Lower leg skin (tissue), 3 donors: ENCODE measurements around the gene RNPS1.

Source experiments
- POLR2A ChIP-seq, 2 donors: fragments of 450-650 bp; IDR thresholded peaks; one replicate each; pipeline ENCODE4 v1.6.1; 2016 to 2017; ENCODE audit warnings: antibody characterized with exemption in 2 of 2, mild to moderate bottlenecking in 1 of 2, moderate library complexity in 1 of 2
- TF ChIP-seq, protein P1 (sequence below), 3 donors: fragments of 450-650 bp; IDR thresholded peaks; one replicate each; pipeline ENCODE4 v1.5.1; 2016; ENCODE audit warnings: antibody characterized with exemption in 3 of 3, mild to moderate bottlenecking in 3 of 3, moderate library complexity in 2 of 3

DNA sequence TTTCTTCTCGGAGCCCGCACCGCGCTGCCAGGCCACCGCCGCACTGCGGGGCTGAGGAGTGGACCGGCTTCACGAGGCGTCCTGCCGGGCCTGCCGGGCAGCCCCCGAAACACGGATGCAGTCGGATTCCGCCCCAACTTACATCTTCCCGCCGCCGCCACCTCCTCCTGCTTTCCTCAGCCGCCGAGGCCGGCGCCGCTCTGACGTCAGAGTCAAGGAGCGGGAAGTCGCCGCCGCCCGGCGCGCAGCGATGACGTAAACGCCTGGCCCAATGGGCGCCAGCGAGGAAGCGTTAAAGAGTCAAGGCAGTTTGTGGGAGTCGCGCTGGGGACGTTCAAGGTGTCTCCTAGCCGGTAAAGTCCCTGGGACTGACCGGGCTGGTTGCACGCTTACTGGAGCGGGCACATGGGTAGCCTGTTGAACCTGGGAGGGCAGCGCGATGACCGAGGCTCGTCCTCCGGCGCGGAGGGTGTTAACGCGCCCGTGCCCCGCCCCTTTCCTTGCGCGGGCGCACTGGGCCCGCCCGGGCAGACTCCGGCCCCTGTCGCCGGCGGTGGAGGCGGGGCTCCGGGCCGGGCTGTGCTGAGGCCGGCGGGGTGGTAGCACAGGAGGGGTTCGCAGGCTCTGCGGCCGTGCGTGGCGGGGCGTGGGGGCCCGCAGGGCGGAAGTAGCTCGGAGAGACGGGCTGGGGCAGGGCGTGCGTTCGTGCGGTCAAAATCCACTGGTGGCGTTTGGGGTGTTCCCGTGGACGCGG, at the start of gene RNPS1:
- TF ChIP-seq, protein P1, sequence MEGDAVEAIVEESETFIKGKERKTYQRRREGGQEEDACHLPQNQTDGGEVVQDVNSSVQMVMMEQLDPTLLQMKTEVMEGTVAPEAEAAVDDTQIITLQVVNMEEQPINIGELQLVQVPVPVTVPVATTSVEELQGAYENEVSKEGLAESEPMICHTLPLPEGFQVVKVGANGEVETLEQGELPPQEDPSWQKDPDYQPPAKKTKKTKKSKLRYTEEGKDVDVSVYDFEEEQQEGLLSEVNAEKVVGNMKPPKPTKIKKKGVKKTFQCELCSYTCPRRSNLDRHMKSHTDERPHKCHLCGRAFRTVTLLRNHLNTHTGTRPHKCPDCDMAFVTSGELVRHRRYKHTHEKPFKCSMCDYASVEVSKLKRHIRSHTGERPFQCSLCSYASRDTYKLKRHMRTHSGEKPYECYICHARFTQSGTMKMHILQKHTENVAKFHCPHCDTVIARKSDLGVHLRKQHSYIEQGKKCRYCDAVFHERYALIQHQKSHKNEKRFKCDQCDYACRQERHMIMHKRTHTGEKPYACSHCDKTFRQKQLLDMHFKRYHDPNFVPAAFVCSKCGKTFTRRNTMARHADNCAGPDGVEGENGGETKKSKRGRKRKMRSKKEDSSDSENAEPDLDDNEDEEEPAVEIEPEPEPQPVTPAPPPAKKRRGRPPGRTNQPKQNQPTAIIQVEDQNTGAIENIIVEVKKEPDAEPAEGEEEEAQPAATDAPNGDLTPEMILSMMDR (IDR thresholded peaks at IDR 0.05), result peak in 1 of 3 donors; percentile 41
- TF ChIP-seq POLR2A (IDR thresholded peaks at IDR 0.05), result peak in 1 of 2 donors; percentile 98
